HG03139 (cell line): Measurements from ENCODE around the gene MPST.

ENCODE experiments used
- ATAC-seq: cut with Tn5 transposase; IDR thresholded peaks from one replicate; pipeline ENCODE4 v1.9.1; 2021; ENCODE audit not compliant: unreplicated experiment

Gene MPST

GRCh38 chr22:37077802-37078448 is 58.4 kb downstream of the MPST start:
- ATAC-seq, result no peak

- ATAC-seq, result no peak
Observed at GRCh38 chr22:37079158-37079557, 59.6 kb downstream of the MPST start.
